ENCODE data around the gene FAM161B. TPM values are rescaled to one million over a fixed set of nuclear protein-coding genes. Genes with fewer than 3 reads are reported as not detected.
"Not testable (repeated sequence)": the region's sequence is repeated elsewhere in the genome, so short reads cannot be mapped to it uniquely, and the experiment has no call there.

The FAM161B gene
- polyA plus RNA-seq, 2 of the 4 experiments (the other 2 are of a cell fraction), result 1.6 TPM

DNA sequence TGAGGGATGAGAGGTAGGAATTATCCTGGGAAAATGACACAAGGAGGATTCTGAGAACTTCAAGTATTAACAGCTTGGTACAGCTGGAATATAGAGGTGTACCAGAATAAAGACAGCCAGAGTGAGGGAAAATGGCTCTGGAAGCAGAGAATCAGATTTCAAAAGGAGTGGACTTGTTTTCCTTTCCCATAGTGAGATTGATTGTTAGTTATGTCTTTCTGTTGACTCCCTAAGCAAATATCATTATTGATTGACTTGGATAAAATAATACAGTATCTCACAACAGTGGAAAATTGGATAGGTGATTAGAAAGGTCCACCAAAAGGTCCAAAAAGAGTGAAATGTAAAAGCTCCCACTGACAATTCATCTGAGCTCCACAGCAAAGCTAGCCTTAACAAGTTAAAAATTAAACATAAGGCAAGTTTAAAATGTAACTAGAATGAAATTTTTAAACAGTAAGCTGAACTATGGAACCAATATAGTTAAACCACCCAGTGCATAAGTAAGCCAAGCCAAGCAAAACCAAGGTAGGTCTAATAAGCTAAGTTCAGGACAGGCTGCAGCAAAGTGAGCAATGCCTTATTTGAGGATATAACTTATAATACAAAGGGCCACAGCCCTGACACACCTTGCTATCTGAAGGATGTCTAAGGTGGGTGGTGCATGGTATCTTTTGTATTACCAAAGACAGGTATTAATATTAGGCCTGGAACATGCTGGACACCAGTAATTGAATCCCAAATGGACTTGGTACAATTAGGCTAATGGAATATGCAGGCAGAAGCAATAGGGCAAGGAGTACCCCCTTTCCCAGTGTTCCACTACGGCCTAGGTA is 47.4 kb upstream of the FAM161B start:
- FAIRE-seq, result no peak
- Histone ChIP-seq H3K4me1 (peaks cover 45% of the 10 kb centered on the region), H3K27ac (peak overlapping the region; percentile 34 to 52; a peak in 4 of 6 replicates), H3K4me3 (no peak overlapping the region), H3K9me3 (no peaks in the 10 kb centered on the region), H3K4me2 (peak overlapping the region; percentile 62)
- WGBS (ENCODE audit: missing lambda C conversion rate), result 81% methylated on average over 1 of the region's 1 CpG
- DNase-seq (ENCODE audit: low read depth in 1 of 2, low spot score in 1 of 2), result no peak
- ATAC-seq, result peak; percentile 39 to 42; a peak in 3 of 6 replicates
- ChIA-PET POLR2A (no interaction called here), CTCF (interaction anchor here (0.5 to 1.2 kb wide), 4 partner anchors 11 to 1104 kb away, joined by 3 read pairs; partner anchors contain the start of genes BBOF1 and ENTPD5)
- TF ChIP-seq NPAS2 (CRISPR knock-in tag; IDR thresholded peaks at IDR 0.05; ENCODE audit: borderline replicate concordance), result no peak
- TF ChIP-seq, protein P1, sequence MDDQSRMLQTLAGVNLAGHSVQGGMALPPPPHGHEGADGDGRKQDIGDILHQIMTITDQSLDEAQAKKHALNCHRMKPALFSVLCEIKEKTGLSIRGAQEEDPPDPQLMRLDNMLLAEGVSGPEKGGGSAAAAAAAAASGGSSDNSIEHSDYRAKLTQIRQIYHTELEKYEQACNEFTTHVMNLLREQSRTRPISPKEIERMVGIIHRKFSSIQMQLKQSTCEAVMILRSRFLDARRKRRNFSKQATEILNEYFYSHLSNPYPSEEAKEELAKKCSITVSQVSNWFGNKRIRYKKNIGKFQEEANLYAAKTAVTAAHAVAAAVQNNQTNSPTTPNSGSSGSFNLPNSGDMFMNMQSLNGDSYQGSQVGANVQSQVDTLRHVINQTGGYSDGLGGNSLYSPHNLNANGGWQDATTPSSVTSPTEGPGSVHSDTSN (IDR thresholded peaks at IDR 0.05), result no peak
- TF ChIP-seq NFE2L2 (conservative IDR thresholded peaks at IDR 0.05; ENCODE audit: low read length), result no peak
- no peak for TF ChIP-seq NR3C1 (IDR thresholded peaks at IDR 0.05)
- TF ChIP-seq EHMT2 (IDR thresholded peaks at IDR 0.05; ENCODE audit: low read depth), result no peak
- no peak for TF ChIP-seq RARB (CRISPR knock-in tag; IDR thresholded peaks at IDR 0.05)
- no peak for TF ChIP-seq SREBF2 (IDR thresholded peaks at IDR 0.05)
- TF ChIP-seq CEBPB (IDR thresholded peaks at IDR 0.05), result no peak

- Histone ChIP-seq H3K4me2 (peak overlapping the region; percentile 62), H3K4me1 (peaks cover 45% of the 10 kb centered on the region), H3K9me3 (no peaks in the 10 kb centered on the region), H3K4me3 (no peak overlapping the region), H3K27ac (peak overlapping the region; percentile 34 to 52; a peak in 4 of 6 replicates)
- TF ChIP-seq PHF8 (IDR thresholded peaks at IDR 0.05; ENCODE audit: borderline replicate concordance, low read depth) (no peak), RARB (CRISPR knock-in tag; IDR thresholded peaks at IDR 0.05) (no peak), FOSL2 (IDR thresholded peaks at IDR 0.05) (no peak), FOSL2 (CRISPR knock-in tag; IDR thresholded peaks at IDR 0.05) (no peak), TFCP2L1 (CRISPR knock-in tag; IDR thresholded peaks at IDR 0.05) (no peak), ZSCAN20 (CRISPR knock-in tag; IDR thresholded peaks at IDR 0.05) (no peak)
- ATAC-seq, result no peak; a peak in 1 of 6 replicates
- ChIA-PET POLR2A (no interaction called here), CTCF (interaction anchor here (1.1 to 1.2 kb wide), 2 partner anchors 22 to 69 kb away, joined by 3 read pairs; partner anchors contain the start of genes BBOF1 and ENTPD5)
- no peak for FAIRE-seq
- 34% methylated on average over 2 of the region's 2 CpGs for WGBS (ENCODE audit: missing lambda C conversion rate)
- DNase-seq (ENCODE audit: low read depth in 1 of 2, low spot score in 1 of 2), result no peak
Measured at GRCh38 chr14:73996731-73997107, 46.8 kb upstream of the FAM161B start.

GRCh38 chr14:73995977-73996378 is 46.1 kb upstream of the FAM161B start:
- CTCF ChIA-PET, result interaction anchor here (0.7 kb wide), 1 partner anchor 469 kb away, joined by 4 read pairs; no protein-coding TSS in a partner anchor
- 93% methylated on average over 8 of the region's 8 CpGs for WGBS (ENCODE audit: missing lambda C conversion rate)
- Histone ChIP-seq H3K4me3 (no peak overlapping the region), H3K4me1 (peaks cover 45% of the 10 kb centered on the region), H3K27ac (no peak overlapping the region), H3K4me2 (no peak overlapping the region), H3K9me3 (no peaks in the 10 kb centered on the region)
- ATAC-seq, result no peak
- POLR2A ChIA-PET, result no interaction called here
- no peak for TF ChIP-seq RCOR1 (IDR thresholded peaks at IDR 0.05; ENCODE audit: low read depth, low read length)
- no peak for TF ChIP-seq HOXA7 (CRISPR knock-in tag; IDR thresholded peaks at IDR 0.05)
- TF ChIP-seq ZSCAN20 (CRISPR knock-in tag; IDR thresholded peaks at IDR 0.05), result no peak
- no peak for TF ChIP-seq SREBF2 (IDR thresholded peaks at IDR 0.05)
- TF ChIP-seq ESRRA (IDR thresholded peaks at IDR 0.05; ENCODE audit: borderline replicate concordance, low read length), result no peak
- TF ChIP-seq FOSL2 (IDR thresholded peaks at IDR 0.05), result no peak
- no peak for TF ChIP-seq FOSL2 (CRISPR knock-in tag; IDR thresholded peaks at IDR 0.05)
- TF ChIP-seq, protein P1 (IDR thresholded peaks at IDR 0.05), result no peak
- no peak for TF ChIP-seq HEYL (CRISPR knock-in tag; IDR thresholded peaks at IDR 0.05)
- no peak for FAIRE-seq
- no peak for DNase-seq (ENCODE audit: low read depth in 1 of 2, low spot score in 1 of 2)

GRCh38 chr14:73994926-73995325 is 45.0 kb upstream of the FAM161B start:
- POLR2A ChIA-PET; H3K9me3 ChIP-seq; DNase-seq (ENCODE audit: low read depth in 1 of 2, low spot score in 1 of 2); H3K4me2 ChIP-seq; H3K27ac ChIP-seq; FAIRE-seq; CTCF ChIA-PET; ATAC-seq; H3K4me3 ChIP-seq: not testable (repeated sequence)
- H3K4me1 ChIP-seq, result peaks cover 45% of the 10 kb centered on the region
- 79% methylated on average over 7 of the region's 7 CpGs for WGBS (ENCODE audit: missing lambda C conversion rate)

Data from A549 (cell line).